HK-2 (cell line): ENCODE data around the gene TMEM43.

Experiments
- DNase-seq: peaks from one replicate; pipeline ENCODE4 v3.0.0-alpha.2; 2018; ENCODE audit not compliant: unreplicated experiment

TMEM43 gene

GRCh38 chr3:14151471-14152083, 26.7 kb downstream of the TMEM43 start:
- no peak for DNase-seq

GRCh38 chr3:14152233-14152962, 27.5 kb downstream of the TMEM43 start:
- no peak for DNase-seq

- DNase-seq: no peak
These were observed 28.1 kb downstream of the TMEM43 start for GRCh38 chr3:14152963-14153355.

- DNase-seq: no peak
These were observed 28.8 kb downstream of the TMEM43 start for GRCh38 chr3:14153663-14154062.

- no peak for DNase-seq
These were observed 29.4 kb downstream of the TMEM43 start for GRCh38 chr3:14154276-14154675.

GRCh38 chr3:14154895-14155440, 30.1 kb downstream of the TMEM43 start:
- DNase-seq: no peak

GRCh38 chr3:14156201-14156600, 31.3 kb downstream of the TMEM43 start:
- DNase-seq: no peak

GRCh38 chr3:14156843-14157561, 32.1 kb downstream of the TMEM43 start:
- no peak for DNase-seq

GRCh38 chr3:14157951-14158350, 33.1 kb downstream of the TMEM43 start:
- no peak for DNase-seq

GRCh38 chr3:14158370-14158769, 33.5 kb downstream of the TMEM43 start:
- DNase-seq: no peak

GRCh38 chr3:14159426-14159825, 34.6 kb downstream of the TMEM43 start:
- DNase-seq: no peak

- no peak for DNase-seq
These were observed 36.4 kb downstream of the TMEM43 start for GRCh38 chr3:14161282-14161681.

GRCh38 chr3:14162178-14162577, 37.3 kb downstream of the TMEM43 start:
- DNase-seq: no peak

- no peak for DNase-seq
These were observed 42.2 kb downstream of the TMEM43 start for GRCh38 chr3:14166877-14167603.

GRCh38 chr3:14169435-14169834, 44.6 kb downstream of the TMEM43 start:
- DNase-seq: no peak

GRCh38 chr3:14169871-14170270, 45.0 kb downstream of the TMEM43 start:
- no peak for DNase-seq

GRCh38 chr3:14170531-14171159, 45.8 kb downstream of the TMEM43 start:
- no peak for DNase-seq

- DNase-seq: no peak
These were observed 47.6 kb downstream of the TMEM43 start for GRCh38 chr3:14172496-14172895.

GRCh38 chr3:14174483-14174882, 49.6 kb downstream of the TMEM43 start:
- no peak for DNase-seq

GRCh38 chr3:14175383-14176037, 50.7 kb downstream of the TMEM43 start:
- no peak for DNase-seq
